Skeletal muscle tissue (tissue), 4 donors: ENCODE measurements around the gene FRMD5. TPM values are rescaled to one million over a fixed set of nuclear protein-coding genes. Genes with fewer than 3 reads are reported as not detected.
"Not testable (repeated sequence)": the region's sequence is repeated elsewhere in the genome, so short reads cannot be mapped to it uniquely, and the experiment has no call there.

ENCODE experiments used
- H3K27ac ChIP-seq: one replicate; pipeline ENCODE4 v1.7.0; 2013; ENCODE audit warnings: mild to moderate bottlenecking, low read depth, low read length, inconsistent platforms
- H3K27me3 ChIP-seq, 3 donors: one replicate each; pipeline ENCODE4 v1.7.0; 2013; ENCODE audit warnings: low read length in 3 of 3; ENCODE audit not compliant: control insufficient read depth in 3 of 3, insufficient read depth in 3 of 3
- H3K36me3 ChIP-seq, 3 donors: one replicate each; pipeline ENCODE4 v1.7.0; 2013; ENCODE audit warnings: low read length in 3 of 3; ENCODE audit not compliant: control insufficient read depth in 3 of 3, insufficient read depth in 3 of 3
- H3K4me1 ChIP-seq, 3 donors: one replicate each; pipeline ENCODE4 v1.7.0; 2013; ENCODE audit warnings: low read length in 3 of 3, mild to moderate bottlenecking in 3 of 3; ENCODE audit not compliant: control insufficient read depth in 3 of 3, insufficient read depth in 3 of 3
- H3K4me3 ChIP-seq, 3 donors: one replicate each; pipeline ENCODE4 v1.7.0; 2013; ENCODE audit warnings: low read length in 3 of 3
- H3K9ac ChIP-seq, 3 donors: one replicate each; pipeline ENCODE4 v1.7.0; 2013; ENCODE audit warnings: low read length in 3 of 3, mild to moderate bottlenecking in 3 of 3, moderate library complexity in 2 of 3, low read depth in 1 of 3
- H3K9me3 ChIP-seq, 3 donors: one replicate each; pipeline ENCODE4 v1.7.0; 2013; ENCODE audit warnings: low read length in 3 of 3; ENCODE audit not compliant: control insufficient read depth in 3 of 3
- total RNA-seq: library from RNA; depleted of rRNA; stranded (reverse); fragments of >200 nt; gene quantifications from one replicate; pipeline ENCODE4 v1.2.3, GENCODE V29; 2014
- donor health status: Osteomylitis.

FRMD5 gene
- total RNA-seq, 1 donor from 2014 or later = 3.7 TPM

DNA sequence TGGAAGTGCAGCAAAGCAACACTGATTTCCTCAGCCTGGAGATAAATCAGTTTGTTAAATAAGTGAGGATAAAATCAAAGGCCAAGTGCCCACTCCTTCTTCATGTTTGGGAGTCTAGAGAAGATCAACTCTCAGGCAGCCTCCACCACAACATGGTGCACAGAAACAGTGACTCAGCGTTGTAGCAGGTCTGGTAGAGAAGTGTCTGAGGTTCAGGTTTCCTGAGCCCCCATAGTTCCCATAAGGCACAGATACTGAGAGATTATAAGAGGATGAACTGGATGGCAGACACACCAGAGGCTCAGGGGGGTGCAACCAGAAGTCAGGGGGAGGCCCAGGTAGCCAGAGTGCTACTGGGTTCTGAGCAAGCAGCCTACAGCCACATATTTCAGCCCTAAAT is 166.7 kb downstream of the FRMD5 start:
- Histone ChIP-seq H3K4me1 (no peaks in the 10 kb centered on the region), H3K36me3 (no peaks in the 10 kb centered on the region), H3K27ac (no peak overlapping the region), H3K9ac (no peak overlapping the region), H3K27me3 (no peaks in the 10 kb centered on the region), H3K9me3 (no peaks in the 10 kb centered on the region), H3K4me3 (no peak overlapping the region)

DNA sequence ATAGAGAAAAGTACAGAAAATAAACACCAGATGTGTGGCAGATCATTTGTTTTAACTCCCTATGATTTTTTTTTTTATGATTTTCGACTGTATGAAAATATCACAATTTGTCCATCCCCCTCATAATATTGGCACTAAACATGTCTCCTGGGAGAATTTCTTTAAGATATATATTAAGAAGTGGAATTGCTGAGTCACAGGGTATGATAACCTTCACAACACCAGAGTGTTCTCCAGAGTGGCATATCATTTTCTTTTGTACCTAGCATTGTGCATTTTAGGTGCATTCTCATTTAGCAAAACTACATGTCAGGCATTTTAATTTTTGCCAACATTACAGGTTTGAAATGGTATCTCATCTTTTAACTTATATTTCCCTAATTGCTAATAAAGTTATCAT is 170.9 kb downstream of the FRMD5 start:
- H3K36me3 ChIP-seq = no peaks in the 10 kb centered on the region
- no peaks in the 10 kb centered on the region for H3K9me3 ChIP-seq
- H3K27me3 ChIP-seq = no peaks in the 10 kb centered on the region
- H3K4me1 ChIP-seq = no peaks in the 10 kb centered on the region
- no peak overlapping the region for H3K4me3 ChIP-seq
- no peak overlapping the region for H3K9ac ChIP-seq
- H3K27ac ChIP-seq = no peak overlapping the region

DNA sequence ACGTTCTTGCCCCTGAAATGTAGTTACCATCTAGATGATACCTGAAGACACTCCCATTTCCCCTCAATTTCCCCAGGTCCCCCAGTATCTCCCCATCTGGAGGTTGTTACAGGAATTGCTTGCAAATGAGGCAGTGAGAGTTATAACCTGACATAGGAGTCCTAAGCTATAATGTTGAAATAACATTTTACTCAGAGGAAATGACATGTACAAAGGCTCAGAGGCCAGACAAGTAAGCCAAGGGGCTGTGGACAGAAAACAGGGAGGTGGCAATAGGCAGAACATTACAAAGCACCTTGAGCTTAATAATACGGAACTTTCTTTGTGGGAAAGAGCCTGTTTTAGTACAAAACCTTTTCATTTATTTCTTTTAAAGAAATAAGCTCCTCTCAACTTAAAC is 171.9 kb downstream of the FRMD5 start:
- no peaks in the 10 kb centered on the region for H3K9me3 ChIP-seq
- H3K4me3 ChIP-seq = no peak overlapping the region
- no peaks in the 10 kb centered on the region for H3K27me3 ChIP-seq
- no peaks in the 10 kb centered on the region for H3K4me1 ChIP-seq
- no peaks in the 10 kb centered on the region for H3K36me3 ChIP-seq
- no peak overlapping the region for H3K9ac ChIP-seq
- H3K27ac ChIP-seq = no peak overlapping the region

DNA sequence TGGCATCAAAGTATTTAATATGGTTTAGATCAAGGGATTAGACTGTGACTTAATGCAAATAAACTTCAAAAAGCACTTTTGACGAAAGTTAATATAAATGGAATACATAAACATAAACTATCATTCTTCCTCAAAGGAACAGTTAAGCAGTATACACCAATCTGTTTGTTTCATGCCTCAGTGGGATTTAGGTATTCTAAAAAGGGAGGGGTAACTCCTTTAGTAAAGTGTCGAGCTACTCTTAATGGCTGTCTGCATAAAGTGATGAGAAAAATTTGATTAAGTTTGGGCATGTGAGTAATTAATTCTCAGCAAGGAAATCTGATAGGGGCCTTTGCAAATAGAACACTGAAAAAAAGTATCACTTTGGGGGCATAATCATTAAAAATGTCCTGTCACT is 176.9 kb downstream of the FRMD5 start:
- no peaks in the 10 kb centered on the region for H3K27me3 ChIP-seq
- no peak overlapping the region for H3K4me3 ChIP-seq
- H3K9ac ChIP-seq = no peak overlapping the region
- no peak overlapping the region for H3K27ac ChIP-seq
- no peaks in the 10 kb centered on the region for H3K9me3 ChIP-seq
- H3K36me3 ChIP-seq = no peaks in the 10 kb centered on the region
- H3K4me1 ChIP-seq = no peaks in the 10 kb centered on the region

DNA sequence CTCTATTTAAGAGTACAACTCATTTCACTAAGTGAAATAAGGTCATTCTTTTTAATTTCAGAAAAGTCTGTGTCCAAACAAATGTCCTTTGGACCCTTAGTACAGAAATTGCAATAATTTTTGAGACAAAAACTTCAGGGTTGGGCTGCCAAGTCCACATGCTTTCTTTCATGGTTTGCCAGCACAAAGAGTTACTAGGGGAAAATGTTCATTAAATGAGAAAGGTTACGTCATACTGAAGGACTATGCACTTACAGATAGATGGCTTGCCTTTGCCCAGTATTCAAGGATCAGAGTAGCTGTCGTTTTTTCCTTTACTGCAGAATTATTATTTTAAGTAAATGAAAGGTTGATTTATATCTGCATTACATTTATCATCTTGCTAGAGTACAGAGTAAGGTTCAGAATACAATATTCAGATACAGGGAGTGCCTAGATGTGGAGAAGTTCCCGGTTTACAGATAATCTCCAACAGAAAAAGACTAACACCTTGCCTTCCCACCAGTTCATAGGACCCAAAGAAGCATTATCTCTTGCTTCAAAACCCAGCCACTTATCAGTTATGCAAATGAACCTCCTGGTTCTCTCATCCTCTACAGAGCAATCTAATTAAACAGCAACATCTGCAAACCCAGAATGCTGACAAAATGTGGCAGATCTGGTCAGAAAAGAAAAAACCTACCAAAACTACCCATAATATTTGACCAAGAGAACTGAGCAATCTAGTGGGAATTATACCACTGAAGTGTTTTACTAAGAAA is 179.3 kb downstream of the FRMD5 start:
- H3K36me3 ChIP-seq = no peaks in the 10 kb centered on the region
- no peaks in the 10 kb centered on the region for H3K9me3 ChIP-seq
- peaks cover 0 to 6% (median 0%) of the 10 kb centered on the region in 3 donors for H3K27me3 ChIP-seq
- H3K4me1 ChIP-seq = no peaks in the 10 kb centered on the region
- H3K9ac ChIP-seq = no peak overlapping the region
- no peak overlapping the region for H3K4me3 ChIP-seq
- no peak overlapping the region for H3K27ac ChIP-seq

DNA sequence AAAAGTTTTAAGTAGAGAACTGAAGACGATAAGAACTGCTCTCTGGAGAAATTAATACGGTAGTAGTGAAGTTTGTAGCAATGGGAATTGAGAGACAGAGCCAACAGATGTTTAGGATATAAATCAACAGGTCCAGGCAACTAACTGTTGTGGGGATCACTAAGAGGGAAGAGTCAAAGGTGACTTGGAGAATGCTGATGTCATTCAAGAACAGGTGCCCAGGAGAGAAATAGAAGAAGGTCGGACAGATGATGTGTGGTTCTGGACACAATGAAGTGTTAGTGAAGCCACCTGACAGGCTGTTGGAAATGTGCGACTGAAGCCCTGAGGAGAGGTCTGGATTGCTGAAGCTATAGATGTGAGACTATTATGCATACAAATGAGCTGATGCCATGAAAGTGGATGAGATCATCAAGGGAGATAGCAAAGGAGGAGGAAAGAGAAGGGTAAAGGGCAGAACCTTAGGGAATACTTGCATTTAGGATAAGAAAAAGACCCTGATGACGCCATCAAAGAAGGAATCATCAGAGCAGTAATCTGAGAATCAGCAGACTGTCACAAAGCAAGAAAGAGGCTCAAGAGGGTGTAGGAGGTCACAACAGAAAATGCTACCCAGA is 183.7 kb downstream of the FRMD5 start:
- no peaks in the 10 kb centered on the region for H3K4me1 ChIP-seq
- H3K9ac ChIP-seq = no peak overlapping the region
- no peaks in the 10 kb centered on the region for H3K36me3 ChIP-seq
- H3K27me3 ChIP-seq = peaks cover 0 to 6% (median 0%) of the 10 kb centered on the region in 3 donors
- no peak overlapping the region for H3K27ac ChIP-seq
- H3K4me3 ChIP-seq = no peak overlapping the region
- no peaks in the 10 kb centered on the region for H3K9me3 ChIP-seq

DNA sequence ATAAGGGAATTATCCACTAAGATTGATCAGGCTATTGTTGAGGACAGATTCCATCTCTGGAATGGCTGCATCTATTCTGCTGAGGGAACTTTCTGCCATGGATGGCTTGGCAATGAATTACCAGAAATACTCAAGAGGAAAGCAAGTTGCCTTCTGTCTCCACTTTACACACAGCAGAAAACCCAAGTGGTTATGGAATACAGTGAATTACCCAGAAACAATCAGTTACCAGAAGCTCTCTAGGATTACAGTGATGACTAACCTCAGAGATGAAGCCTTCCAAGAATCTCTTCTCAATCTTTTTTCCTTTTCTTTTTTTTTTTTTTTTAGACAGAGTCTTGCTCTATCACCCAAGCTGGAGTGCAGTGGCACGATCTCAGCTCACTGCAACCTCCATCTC is 185.0 kb downstream of the FRMD5 start:
- Histone ChIP-seq H3K27ac (no peak overlapping the region), H3K4me3 (no peak overlapping the region), H3K9ac (no peak overlapping the region), H3K9me3 (no peaks in the 10 kb centered on the region), H3K4me1 (no peaks in the 10 kb centered on the region), H3K36me3 (no peaks in the 10 kb centered on the region), H3K27me3 (peaks cover 0 to 6% (median 0%) of the 10 kb centered on the region in 3 donors)

DNA sequence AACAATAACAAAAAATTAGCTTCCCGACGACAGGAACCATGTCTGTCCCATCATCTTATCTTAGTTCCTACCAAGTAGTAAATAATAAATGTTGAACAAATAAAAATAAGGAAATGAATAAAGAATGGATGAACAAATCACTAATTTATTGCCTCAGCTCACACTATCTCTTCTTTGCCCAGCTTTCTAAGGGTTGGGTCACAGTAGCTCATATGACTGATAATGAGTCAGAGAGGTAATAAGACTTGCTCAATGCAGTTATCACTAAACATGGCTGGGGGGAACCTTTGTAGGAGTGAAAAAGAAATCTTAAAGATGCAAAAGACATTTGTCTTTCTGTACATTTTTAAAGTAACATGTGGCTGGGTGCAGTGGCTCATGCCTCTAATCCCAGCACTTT is 186.0 kb downstream of the FRMD5 start:
- Histone ChIP-seq H3K9ac (no peak overlapping the region), H3K4me3 (no peak overlapping the region), H3K4me1 (no peaks in the 10 kb centered on the region), H3K27ac (no peak overlapping the region), H3K27me3 (peaks cover 0 to 6% (median 0%) of the 10 kb centered on the region in 3 donors), H3K9me3 (no peaks in the 10 kb centered on the region), H3K36me3 (no peaks in the 10 kb centered on the region)

DNA sequence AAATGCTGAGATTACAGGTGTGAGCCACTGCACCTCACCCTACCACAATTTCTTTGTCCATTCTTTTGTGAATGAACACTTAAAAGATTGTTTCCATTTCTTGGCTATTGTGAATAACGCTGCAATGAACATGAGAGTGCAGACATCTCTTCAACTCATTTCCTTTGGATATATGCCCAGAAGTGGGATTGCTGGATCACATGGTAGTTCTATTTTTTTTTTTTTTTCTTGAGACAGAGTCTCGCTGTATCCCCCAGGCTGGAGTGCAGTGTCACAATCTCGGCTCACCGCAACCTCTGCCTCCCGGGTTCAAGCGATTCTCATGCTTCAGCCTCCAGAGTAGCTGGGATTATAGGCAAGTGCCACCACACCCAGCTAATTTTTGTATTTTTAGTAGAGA is 194.8 kb downstream of the FRMD5 start:
- not testable (repeated sequence) for H3K36me3 ChIP-seq, H3K4me1 ChIP-seq, H3K9ac ChIP-seq, H3K9me3 ChIP-seq, H3K27ac ChIP-seq, H3K27me3 ChIP-seq, H3K4me3 ChIP-seq

DNA sequence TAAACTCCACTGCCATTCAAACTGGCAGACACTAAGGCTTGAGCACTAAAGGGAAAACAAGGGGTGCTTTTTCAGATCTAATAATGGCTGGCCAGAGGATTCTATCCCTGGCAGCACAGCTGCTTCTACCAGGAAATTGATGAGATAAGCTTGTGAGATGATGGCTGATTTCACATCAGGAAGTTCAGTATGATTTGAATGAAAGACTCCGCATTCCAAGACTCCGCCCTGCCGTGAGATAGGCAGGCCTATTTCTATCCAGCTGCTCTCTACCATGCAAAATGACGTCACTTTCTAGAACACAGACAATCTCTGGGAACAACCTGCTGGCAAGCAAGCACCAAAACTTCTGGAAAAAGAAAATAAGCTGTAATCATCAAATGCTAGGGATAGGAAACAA is 196.5 kb downstream of the FRMD5 start:
- Histone ChIP-seq H3K4me3 (no peak overlapping the region), H3K4me1 (no peaks in the 10 kb centered on the region), H3K27ac (no peak overlapping the region), H3K36me3 (no peaks in the 10 kb centered on the region), H3K9me3 (no peaks in the 10 kb centered on the region), H3K27me3 (no peaks in the 10 kb centered on the region), H3K9ac (no peak overlapping the region)
